ENCODE measurements around the gene CIRBP. TPM values are rescaled to one million over a fixed set of nuclear protein-coding genes. Genes with fewer than 3 reads are reported as not detected.

The CIRBP gene
- total and polyA plus RNA-seq, 9 of the 15 experiments (the other 6 are each of a cell fraction or from before 2014, with no cell fraction given), result 20.5 to 327 (median 176) TPM

GRCh38 chr19:1270213-1270853 is 1.2 kb downstream of the CIRBP start (continued):
- TF ChIP-seq E2F5 (CRISPR knock-in tag; IDR thresholded peaks at IDR 0.05), result no peak
- TF ChIP-seq SMARCA5 (IDR thresholded peaks at IDR 0.05), result no peak
- no peak for TF ChIP-seq SNRNP70 (optimal IDR thresholded peaks at IDR 0.05; ENCODE audit: low read depth, low read length)
- no peak for TF ChIP-seq MYNN (IDR thresholded peaks at IDR 0.05)
- TF ChIP-seq MYNN (CRISPR knock-in tag; IDR thresholded peaks at IDR 0.05), result no peak
- no peak for TF ChIP-seq JUND (IDR thresholded peaks at IDR 0.05; ENCODE audit: borderline replicate concordance, low read depth, low read length)
- TF ChIP-seq JUND (tag; IDR thresholded peaks at IDR 0.05; ENCODE audit: borderline replicate concordance, low read depth, low read length), result no peak
- TF ChIP-seq SOX6 (IDR thresholded peaks at IDR 0.05), result no peak
- no peak for TF ChIP-seq MGA (IDR thresholded peaks at IDR 0.05)
- TF ChIP-seq ZBTB12 (CRISPR knock-in tag; IDR thresholded peaks at IDR 0.05), result no peak
- TF ChIP-seq HDAC6 (IDR thresholded peaks at IDR 0.05; ENCODE audit: low read depth, low read length), result no peak
- no peak for TF ChIP-seq ZKSCAN8 (CRISPR knock-in tag; IDR thresholded peaks at IDR 0.05)
- no peak for TF ChIP-seq NFIX (CRISPR knock-in tag; IDR thresholded peaks at IDR 0.05; ENCODE audit: low read depth)
- TF ChIP-seq NFYB (IDR thresholded peaks at IDR 0.05; ENCODE audit: extremely low read depth, insufficient read length), result no peak
- no peak; the same call in 1 of the 2 replicates for TF ChIP-seq POLR2AphosphoS2 (IDR thresholded peaks at IDR 0.05; ENCODE audit: low read length)
- no peak for TF ChIP-seq GTF2F1 (IDR thresholded peaks at IDR 0.05; ENCODE audit: low read depth, low read length)
- no peak for TF ChIP-seq MECOM (CRISPR knock-in tag; IDR thresholded peaks at IDR 0.05)

All from K562 (cell line).